ENCODE measurements around the gene MOB3B. TPM values are rescaled to one million over a fixed set of nuclear protein-coding genes. Genes with fewer than 3 reads are reported as not detected.

The MOB3B gene
- total RNA-seq, 1 experiment from 2014 or later = 0.15 TPM

DNA sequence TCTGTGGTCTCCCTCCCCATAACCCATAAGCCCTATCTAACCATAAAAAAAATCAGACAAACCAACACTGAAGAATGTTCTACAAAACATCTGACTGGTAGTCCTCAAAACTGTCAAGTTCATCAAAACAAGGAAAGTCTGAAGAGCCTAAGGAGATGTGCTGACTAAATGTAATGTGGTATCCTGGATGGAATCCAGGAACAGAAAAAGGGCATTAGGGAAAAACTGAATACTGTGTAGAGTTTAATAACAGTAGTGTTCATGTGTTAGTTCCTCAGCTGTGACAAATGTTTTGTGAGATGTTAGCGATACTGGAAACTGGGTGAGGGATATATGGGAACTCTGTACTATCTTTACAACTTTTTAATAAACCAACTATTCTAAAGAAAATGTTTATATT lies 157.0 kb downstream of the MOB3B start:
- no peak for DNase-seq (ENCODE audit: extremely low read depth, low read depth)

DNA sequence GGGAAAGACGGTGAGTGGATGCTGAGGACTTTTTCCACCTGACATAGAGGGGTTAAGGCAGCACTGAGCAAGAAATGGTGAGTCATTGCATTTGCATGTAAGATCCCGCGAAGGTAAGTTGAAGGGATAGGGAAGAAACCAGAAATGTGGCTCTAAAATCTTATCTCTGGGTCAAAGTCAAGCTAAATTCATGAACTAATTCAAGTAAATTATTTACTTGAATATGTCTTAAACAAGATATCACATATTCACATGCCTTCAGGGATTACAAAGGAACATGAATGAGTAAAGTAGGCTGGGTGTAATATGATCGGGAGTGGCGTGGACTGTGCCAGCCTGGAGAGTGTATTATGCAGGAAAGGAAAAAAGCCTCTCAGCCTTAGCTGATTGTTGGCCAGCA lies 158.2 kb downstream of the MOB3B start:
- DNase-seq (ENCODE audit: extremely low read depth, low read depth) = no peak

DNA sequence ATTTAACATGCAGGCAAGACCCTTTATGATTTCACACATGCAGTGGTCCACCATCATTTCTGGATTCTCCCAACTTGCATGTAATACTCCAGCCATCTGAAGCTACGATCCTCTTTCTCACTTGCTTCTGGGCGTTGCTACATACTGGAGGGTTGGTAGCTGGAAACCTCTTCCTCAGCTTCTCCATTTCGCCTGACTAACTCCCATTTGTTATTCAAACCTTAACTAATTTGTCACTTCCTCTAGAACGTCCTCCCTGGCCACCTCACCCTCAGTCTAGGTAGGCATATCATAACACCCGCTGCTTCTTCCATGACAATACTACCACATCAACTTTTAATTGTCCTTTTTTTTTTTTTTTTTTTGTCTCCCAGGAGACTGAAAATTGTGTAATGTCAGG lies 160.0 kb downstream of the MOB3B start:
- no peak for DNase-seq (ENCODE audit: extremely low read depth, low read depth)

DNA sequence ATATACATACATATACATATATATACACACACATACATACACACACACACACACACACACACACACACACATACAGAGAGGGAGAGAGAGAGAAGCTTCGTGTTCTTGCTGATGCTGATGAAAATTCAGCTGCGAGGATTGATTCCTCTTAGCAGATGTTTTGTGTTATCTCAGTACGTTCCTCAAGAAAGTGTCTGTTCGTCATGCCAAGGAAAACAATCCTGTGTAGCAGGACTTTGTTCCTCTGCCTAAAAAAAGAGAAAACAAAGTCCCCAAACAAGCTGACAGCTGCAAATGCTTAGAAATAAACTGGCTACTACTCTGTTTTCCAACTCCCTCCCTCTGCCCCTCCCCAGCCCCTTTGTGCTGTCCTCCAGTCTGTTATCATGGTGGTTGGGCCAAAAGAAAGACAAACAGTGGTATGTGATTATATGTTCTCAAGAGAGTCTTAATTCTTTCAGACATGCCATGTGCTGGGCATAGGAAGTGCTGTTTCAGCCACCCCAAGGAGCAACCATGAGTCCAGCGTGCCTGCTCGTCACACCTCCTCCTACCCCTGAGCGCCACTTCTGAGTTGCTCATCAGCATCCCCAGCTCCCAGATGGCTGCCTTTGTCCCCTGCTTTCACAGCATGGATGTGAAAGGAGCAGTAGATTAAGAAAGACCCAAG lies 161.2 kb downstream of the MOB3B start:
- no peak for DNase-seq (ENCODE audit: extremely low read depth, low read depth)

DNA sequence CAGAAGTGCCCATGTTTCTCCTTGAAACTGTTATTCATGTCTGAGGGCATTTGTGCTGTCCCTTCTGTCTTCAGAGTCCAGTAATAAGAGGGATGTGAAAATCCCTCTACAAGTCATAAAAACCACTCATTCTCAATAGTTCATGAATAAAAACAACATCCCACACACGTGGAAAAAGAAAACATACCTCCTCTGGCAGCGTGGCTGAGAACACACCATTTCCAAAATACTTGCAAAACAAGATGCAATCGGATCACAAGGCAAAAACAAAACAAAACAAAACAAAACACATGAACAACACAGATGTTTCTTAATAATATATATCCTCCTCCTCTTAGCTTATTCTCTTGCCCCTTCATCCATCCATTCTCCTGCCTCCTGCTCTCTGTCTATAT lies 161.7 kb downstream of the MOB3B start:
- no peak for DNase-seq (ENCODE audit: extremely low read depth, low read depth)

DNA sequence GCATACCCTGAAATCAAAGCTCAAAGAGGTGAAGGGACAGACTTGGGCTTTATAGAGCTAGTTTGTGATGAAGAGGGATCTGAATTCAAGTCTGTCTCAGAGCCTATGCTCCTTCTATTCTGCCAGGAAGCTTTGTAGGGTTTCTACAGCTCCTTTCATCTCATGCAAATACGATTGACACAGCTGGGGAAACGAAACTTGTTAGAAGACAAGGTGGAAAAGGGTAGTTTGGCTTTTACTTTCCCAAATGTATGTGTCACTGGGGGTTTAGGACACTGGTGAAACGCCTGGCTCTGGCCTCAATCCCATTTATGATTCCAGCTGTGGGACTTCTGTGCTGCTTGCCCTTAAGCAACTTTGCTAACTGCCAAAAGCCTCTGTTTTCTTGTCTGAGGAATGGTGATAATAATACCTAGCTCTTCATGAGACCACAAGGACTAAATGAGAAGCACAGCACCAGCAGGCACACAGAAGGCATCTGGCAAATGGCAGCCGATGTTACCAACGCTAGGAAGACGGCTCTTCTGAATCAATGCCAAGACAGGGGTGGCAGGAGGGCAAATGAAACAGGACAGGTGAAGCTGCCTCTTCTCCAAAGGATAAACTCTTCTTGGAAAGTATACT lies 162.3 kb downstream of the MOB3B start:
- DNase-seq (ENCODE audit: extremely low read depth, low read depth) = no peak

DNA sequence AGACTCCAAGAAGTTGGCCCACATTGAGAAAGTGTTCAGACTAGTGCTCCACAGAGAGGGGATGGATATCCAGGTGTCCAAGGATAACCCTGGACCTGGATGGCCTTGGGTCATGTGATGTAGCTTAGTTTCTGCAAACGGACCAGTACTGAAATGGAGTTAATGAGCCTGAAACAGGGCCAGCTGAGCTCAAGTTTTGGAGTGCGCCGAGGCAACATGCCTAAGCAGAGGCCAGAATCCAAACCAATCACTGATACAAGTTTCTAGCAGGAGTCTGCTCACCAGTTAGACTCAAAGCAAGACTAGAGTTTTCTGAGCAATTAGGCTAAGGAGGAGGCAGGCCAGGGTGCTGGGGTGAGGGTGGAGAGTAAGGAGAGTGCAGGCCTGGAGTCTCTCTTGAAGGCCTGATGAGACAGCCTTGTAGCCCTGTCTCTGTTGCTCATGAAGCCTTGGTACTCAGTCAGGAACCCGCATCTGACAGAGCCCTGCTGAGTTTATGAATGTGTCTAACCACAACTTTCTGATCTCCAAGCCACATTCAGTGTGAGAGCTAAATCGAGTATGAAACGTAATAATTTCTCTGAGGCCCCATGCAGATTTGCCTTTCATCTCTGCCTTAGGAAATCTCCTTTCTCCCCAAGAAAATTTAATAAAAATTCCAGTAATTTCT lies 163.8 kb downstream of the MOB3B start:
- DNase-seq (ENCODE audit: extremely low read depth, low read depth) = no peak

DNA sequence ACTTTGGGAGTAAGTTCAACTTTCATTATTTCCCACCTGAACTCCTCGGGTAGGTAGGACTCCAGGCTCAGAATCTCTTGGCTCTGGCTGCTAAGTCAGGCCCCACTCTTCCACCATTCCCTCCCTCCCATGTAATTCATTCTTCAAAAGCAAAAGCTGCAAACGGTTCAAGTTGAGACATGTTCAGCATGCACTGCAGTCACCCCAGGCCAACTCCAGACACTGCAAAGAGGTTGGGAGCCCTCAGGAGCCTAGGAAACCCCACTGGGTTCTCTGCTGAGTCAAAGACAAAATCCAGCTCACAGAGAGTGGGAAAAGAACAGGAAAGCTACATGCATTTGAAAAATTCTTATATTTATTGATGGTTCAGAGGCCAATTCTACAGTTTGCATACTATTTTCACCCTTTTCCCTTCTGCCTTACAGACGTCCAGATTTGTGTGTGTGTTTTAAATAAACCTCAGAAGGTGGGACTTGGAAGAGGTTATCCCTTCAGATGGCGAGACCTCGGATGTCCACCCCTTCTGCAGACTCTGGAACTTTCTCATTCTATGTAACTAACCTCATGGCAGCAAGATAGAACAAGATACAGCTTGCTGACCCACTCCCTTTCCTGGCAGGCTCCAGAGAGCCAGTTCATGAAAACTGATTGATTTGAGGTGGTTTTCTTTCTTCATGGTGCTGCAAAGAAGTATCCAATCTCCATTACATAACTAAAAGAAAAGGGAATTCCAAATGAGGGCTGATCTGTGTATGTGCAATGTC lies 167.0 kb downstream of the MOB3B start:
- DNase-seq (ENCODE audit: extremely low read depth, low read depth) = no peak

DNA sequence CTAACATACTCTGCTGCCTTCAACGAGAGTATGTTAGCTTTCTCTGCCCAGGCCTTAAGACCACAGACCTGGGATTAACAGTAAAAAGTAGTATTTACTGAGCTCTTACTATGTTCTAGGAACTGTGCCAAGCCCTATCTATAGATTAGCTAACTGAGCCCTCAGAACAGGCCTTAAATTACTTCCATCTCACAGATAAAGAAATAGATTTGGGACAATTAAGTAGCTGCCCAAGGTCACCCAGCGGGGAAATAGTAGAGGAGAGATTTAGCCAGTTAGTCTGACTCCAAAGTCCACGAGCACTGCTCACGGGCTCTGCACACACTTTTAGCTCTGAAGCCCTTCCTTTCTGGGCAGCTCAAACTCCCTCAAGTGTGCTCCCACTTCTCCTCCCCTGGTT lies 168.1 kb downstream of the MOB3B start:
- no peak for DNase-seq (ENCODE audit: extremely low read depth, low read depth)

DNA sequence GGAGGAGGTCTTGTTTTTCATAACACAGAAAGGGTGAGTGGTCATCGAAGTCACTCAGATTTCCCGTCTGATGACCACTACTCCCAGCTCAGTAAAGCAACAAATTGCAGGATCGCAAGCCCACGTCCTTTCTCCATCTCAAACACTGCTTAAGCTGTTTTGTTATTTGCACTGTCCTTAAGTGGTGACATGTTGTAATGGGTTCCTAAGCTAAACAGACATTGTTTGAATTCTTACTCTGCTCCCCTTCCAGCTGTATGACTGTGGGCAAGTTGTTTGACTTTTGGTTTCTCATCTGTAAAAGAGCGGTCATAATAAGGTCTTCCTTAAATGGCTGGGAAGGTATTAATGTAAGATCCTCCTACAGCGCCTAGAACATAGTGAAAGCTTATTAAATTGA lies 169.9 kb downstream of the MOB3B start:
- no peak for DNase-seq (ENCODE audit: extremely low read depth, low read depth)

DNA sequence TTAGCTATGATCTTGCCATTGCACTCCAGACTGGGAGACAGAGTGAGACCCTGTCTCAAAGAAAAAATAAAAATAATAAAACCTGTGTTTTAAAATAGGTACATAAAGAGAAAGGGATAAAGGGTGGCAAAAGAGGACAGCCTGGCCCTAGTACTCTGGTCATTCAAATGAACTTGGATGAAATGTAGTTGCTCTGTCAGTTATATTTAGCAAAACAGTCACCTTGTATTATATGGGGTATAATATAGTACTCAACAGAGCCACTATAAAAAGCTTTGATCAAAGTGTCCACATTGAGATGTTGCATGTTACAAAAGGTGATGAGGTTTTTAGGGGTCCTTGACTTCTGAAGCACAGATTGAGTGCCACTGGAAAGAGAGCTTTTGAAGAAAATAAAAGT lies 171.6 kb downstream of the MOB3B start:
- DNase-seq (ENCODE audit: extremely low read depth, low read depth) = no peak

DNA sequence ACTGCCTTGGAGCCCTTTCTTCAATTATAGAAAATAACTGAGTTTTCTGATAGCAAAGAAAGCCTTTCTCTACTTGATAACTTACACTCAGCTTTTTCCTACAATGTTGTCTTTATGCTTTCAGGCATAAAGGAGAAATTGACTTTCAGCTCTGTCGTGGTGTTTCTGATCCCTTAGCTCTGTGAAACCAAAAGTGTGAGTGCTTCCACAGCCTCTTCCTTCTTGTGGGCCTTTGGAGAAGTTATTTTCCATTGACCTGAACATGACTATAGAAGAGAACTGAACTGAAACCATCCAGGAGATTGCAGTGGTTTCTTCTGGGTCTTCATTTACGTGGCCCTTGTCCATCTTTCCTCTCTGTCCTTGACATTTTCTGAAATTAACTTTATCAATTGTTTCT lies 173.2 kb downstream of the MOB3B start:
- DNase-seq (ENCODE audit: extremely low read depth, low read depth) = no peak

DNA sequence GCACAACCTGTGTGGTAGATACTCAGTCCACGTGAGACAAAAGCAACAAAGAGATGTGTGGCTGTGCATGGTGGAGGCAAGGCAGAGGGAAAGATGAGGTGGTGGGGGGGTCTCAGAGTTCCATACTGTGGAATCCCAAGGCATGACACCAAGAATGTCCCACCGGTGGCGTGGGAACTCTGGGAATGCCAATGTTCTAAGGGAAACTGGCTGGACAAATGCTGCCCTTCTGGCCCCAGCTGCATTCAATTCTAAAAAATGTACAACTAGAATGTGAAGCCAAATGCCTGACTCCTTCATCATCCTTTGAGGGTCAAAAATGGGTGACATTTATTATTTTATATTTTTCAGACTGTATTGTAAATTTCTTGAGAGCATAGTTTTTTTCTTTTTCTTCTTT lies 174.4 kb downstream of the MOB3B start:
- DNase-seq (ENCODE audit: extremely low read depth, low read depth) = no peak

DNA sequence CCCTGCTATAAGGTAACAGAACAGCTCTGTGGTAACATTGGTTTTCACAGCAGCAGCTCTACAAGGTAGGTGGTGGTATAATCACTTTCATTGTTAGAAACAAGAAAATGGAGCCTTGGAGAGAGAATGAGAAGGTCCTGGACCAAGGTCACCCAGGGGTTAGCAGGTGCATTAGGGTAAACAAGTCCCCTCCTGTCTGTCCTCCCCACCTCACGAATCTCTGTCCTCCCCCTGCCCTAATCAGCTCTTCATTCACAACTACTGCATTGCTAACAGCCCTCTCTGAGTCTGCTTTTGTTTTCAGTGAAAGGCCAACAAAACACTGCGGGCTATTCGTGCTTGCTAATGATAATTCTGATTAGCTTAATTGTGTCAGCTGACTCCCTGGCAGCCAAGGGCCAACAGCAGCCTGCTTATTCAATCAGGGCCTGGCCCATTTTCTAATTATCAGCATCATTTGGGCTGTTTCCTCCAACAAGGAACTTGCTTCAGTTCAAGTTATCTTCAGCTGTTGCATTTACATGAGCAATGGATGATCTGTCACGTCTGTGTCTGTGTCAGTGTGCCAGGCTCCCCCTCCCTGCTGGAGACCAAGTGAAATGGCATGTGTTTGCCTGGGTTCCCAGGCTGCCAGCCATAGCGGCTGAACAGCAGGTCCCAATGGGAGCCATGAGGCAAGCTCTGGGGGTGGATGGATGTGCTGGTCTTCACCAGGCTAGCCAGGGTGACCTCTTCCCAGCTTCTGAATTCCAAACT lies 176.0 kb downstream of the MOB3B start:
- DNase-seq (ENCODE audit: extremely low read depth, low read depth) = no peak

DNA sequence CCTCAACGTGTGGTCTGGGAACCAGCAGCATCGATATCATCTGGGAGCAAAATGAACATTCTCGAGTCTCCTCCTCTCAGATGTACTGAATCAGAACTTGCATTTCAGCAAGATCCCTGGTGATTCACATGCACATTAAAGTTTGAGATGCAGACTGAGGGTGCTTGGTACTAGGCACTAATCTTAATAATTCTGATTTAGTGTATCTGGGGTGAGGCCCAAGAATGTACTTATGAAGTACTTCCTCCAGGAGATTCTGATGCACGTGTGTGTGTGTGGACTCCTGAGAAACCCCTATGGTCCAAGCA lies 176.5 kb downstream of the MOB3B start:
- DNase-seq (ENCODE audit: extremely low read depth, low read depth) = no peak

DNA sequence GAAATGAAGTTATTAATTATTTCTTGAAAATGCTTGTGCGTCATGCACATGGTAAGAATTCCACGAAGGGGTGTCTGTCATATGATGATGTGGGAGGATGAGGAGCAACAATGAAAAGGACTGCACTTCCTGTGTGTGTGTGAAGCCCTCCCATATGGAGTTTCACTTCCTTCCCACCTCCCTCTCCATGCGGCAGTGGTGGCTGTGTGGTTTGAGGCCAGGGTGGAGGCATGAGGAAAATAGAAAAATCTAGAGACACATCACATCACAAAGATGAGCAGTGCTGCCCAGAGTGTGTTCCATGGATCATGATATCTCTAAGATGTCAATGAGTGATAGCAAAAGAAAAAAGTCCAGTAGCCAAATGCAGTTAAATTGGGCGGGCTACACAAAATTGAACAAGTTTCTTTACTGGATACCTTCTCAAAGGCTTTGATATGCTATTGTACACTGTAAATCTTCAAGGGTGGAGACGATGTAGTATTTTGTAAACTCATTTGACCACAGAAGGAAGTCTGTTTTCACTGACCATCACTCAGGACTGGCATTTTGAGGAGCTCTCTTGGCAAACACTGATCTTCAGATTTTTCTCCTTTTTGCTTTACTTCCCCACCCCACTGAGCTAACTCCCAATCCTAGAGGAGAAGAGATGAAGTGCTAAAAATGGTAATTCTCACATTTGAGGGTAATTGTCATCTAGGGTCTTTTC lies 177.0 kb downstream of the MOB3B start:
- no peak for DNase-seq (ENCODE audit: extremely low read depth, low read depth)

DNA sequence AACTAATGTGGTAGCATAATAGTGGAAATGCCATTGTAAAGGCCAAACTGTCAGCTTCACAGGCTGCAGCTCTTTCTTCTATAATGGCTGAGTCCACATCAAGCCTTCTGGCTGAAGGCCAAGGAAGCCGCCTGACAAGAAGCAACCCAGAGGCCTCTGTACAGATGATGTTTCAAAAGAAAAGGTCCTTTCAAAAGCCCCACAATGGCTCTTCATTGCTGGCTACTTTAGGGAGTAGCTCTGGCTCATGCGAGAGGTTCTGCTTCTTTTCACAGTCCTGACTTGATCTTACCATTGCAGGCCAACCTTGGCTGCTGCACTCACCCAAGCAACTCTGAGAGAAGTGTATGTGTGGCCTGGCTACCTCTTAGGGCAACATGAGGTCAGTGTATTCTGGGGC lies 178.2 kb downstream of the MOB3B start:
- DNase-seq (ENCODE audit: extremely low read depth, low read depth) = no peak

DNA sequence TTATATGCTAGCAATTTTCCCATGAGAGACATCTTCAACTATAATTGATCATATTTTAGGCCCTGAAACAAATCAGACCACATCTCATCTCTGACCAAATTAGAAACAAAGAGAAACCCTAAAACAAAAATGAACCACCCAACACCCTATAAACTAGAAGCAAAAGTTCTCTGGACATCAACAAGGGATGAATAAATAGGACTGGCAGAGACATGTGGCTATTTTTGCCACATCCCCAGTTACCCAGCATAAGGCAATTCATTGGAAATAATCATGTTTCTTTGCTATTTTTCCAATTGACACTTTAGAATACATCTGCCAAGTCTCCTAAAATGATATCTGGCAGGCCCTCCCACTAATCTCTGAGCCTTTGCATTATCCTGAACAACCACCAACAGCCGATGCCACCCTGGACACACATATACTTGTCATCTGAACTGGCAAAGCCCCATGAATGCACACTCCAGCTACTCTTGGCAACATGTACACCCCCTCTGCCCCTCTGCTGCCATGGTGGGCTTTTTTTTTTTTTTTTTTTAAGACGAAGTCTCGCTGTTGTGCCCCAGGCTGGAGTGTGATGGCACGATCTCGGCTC lies 179.1 kb downstream of the MOB3B start:
- no peak for DNase-seq (ENCODE audit: extremely low read depth, low read depth)

DNA sequence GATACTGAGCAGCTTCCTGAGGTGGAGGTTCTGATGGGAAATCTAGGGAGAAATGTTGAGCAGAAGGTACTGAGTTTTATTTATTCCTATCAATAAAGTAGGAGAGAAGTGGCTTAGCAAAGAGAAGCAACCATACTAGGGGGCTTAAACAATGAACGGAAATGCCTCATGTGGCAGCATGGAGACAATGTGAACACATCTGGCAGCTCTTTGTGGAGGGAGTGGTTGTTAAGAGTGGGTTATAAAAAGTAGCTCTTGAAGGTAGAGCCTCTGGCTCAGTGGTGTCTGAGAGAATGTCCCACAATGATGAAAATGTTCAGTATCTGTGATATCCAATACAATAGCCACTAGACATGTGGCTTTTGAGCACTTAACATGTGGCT lies 179.9 kb downstream of the MOB3B start:
- DNase-seq (ENCODE audit: extremely low read depth, low read depth) = no peak
